HG03280 (cell line): ENCODE measurements around the gene FBXW11.
"Not testable (repeated sequence)": the region's sequence is repeated elsewhere in the genome, so short reads cannot be mapped to it uniquely, and the experiment has no call there.

Experiments
- ATAC-seq: cut with Tn5 transposase; IDR thresholded peaks from one replicate; pipeline ENCODE4 v1.9.1; 2021; ENCODE audit warnings: mild to moderate bottlenecking, moderate library complexity; ENCODE audit not compliant: unreplicated experiment

FBXW11 gene

DNA sequence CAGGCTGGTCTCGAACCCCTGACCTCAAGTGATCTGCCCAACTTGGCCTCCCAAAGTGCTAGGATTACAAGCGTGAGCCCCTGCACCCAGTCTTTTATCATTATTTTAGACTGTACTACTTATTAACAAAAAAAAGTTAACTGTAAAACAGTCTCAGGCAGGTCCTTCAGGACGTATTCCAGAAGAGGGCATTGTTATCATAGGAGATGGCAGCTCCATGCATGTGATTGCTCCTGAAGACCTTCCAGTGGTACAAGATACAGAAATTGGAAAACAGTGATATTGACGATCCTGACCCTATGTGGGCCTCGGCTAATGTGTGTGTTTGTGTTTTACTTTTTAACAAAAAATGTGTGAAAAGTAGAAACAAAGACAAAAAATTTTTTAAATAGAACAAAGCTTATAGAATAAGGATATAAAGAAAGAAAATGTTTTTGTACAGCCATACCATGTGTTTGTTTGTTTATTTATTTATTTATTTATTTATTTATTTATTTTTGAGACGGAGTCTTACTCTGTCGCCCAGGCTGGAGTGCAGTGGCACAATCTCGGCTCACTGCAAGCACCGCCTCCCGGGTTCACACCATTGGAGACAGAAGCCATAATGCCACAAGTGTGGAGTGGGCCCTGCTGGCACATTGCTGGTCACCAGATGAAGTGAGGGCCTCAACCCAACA lies 13.8 kb upstream of the FBXW11 start:
- ATAC-seq = not testable (repeated sequence)

GRCh38 chr5:172015346-172015745 lies 8.9 kb upstream of the FBXW11 start:
- ATAC-seq = no peak

GRCh38 chr5:172010278-172010677 lies 3.8 kb upstream of the FBXW11 start:
- ATAC-seq = no peak

GRCh38 chr5:172009536-172010270 lies 3.3 kb upstream of the FBXW11 start:
- ATAC-seq = no peak

GRCh38 chr5:172008689-172009141 lies 2.3 kb upstream of the FBXW11 start:
- no peak for ATAC-seq

DNA sequence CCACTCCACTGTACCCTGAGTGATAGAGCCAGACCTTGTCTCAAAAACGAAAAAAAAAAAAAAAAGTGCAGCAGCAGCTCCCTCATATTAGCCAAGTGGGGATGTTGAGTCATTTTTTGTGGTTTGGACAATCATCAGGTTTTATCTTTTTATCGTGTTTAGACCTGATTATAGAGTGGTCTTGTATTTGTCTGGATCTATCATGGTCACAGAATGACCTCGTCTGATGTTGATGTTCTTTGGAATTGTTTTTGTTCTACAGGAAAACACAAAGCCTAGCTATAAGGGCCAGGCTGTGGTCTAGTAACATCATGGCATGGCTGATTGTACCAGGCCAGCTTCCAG lies 1.6 kb upstream of the FBXW11 start:
- no peak for ATAC-seq

DNA sequence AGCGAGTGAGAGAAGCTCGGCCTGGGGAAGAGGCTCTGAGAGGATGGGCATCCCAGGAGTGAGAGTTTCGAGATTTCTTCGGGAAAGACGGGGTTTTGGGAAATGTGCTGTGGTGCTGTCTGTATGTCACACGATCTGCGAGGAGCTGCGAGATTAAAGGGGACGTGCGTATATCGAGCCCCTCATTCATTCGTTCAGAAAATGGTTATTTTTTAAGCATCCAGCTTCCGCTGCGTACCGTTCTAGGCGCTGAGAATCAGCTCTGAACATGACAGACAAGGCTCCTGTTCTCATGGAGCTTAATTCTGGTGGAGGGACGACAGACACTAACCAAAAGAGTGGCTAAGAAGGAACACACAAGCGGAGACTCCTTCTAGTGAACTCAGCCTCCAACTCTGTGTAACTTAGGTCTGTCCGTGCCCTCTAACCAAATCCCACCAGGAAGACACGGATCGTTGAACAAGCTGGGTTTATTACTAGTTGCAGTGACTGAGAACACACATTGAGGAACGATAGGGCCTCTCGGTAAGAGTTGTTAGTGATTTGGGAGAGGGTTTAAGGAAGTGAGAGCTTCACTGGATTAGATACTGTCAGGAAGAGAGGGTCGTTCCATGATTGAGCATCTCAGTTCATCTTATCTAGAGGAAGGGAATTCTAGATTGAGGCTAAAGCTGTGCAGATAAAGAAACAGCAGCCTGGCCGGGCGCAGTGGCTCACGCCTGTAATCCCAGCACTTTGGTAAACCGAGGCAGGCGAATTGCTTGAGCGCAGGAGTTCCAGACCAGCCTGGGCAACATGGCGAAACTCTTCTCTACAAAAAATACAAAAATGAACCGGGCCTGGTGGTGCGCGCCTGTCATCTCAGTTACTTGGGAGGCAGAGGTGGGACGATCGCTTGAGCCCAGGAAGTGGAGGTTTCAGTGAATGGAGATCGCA lies 1.0 kb upstream of the FBXW11 start:
- ATAC-seq = no peak

- peak; percentile 0 for ATAC-seq
Measured at GRCh38 chr5:172005708-172006320, 624 bp downstream of the FBXW11 start.

GRCh38 chr5:172004824-172005237 lies 1.6 kb downstream of the FBXW11 start:
- no peak for ATAC-seq

DNA sequence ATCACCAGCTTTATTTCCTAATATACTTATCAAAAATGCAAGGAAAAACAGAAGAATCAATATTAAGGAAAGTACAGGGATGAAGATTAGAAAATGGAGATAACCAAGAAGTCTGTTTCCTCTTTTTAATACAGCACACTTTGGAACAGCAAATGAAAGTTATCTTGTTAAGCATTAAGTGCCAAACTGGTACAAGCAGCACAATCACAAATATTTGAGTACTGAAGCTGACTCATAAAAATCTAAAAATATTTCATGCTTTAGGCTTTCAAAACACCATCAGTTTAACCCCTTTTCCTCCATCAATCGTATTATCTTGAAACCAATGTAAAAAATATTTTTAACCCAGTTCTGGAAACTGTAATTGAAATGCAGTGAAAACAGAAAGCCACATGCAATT lies 2.7 kb downstream of the FBXW11 start:
- ATAC-seq = no peak

GRCh38 chr5:172002840-172003512 lies 3.5 kb downstream of the FBXW11 start:
- ATAC-seq = no peak

DNA sequence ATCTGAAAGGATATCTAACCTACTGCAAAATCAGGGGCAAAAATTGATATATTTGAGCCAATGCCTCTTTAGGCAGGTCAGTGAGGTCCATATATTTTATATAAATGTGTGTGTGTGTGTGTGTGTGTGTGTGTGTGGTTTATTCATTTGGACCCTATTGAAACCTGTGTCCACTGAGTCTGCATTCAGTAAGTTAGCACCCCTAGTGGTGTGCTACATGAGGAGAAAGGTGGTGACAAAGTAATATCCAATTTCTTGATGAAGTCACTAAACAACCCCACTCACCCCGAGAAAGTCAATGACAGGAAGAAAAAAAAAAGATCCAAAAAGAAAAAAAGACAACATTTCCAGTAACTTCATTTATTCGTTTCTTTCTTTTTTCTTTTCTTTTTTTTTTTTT lies 4.1 kb downstream of the FBXW11 start:
- ATAC-seq = no peak

DNA sequence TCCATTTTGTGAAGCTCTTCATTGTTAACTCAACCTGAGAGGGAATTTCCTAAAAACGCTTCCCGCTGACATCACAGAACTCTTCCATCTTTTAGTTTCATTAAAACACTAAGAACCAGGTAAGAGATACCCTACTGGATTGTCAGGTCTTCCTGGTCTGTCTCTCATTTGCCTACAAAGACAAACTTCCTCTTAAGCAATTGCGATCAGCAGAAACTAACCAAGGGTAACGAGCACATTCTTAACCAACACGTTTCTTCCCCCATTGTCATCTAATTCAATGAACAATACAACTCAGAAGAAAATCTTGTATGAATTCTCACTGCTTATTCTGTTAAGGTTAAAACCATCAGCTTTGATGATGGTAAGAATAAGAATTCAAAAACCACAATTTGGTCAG lies 6.6 kb downstream of the FBXW11 start:
- no peak for ATAC-seq

DNA sequence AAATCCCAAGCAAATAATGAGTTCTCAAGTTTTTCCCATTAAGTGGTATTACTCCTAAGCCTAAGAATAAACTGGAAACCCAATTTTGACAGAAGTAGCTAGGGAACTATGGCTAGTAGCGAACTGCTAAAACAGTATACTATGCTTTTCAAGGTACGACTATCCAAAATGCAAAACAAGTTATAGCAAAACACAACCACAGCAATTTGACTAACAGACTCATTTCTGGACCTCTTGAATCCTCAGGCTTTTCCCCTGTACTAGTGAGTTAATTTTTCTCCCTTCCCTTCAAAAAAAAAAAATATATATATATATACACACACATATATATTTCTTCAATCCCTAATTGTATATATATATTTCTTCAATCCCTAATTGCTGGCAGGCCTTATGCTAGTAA lies 7.3 kb downstream of the FBXW11 start:
- ATAC-seq = no peak

DNA sequence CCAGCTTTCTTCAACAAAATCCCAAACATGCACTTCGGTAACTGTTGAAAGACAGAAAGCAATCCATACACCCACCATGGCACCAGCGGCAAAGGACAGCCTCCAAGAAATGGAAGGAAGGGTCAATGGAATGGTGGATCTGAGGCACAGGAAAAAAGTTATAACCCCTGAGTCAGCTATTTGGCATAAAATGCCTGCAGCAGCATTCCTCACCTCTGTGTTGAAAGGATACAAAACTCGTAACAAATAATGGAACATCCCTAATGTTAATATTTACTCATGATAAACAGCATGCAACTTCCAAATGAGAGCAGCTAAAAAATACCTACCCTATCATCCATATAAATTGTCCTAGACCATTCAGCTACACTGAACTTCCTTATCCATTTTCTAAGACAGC lies 9.4 kb downstream of the FBXW11 start:
- ATAC-seq = no peak

- no peak for ATAC-seq
Measured at GRCh38 chr5:171992813-171993212, 13.6 kb downstream of the FBXW11 start.

DNA sequence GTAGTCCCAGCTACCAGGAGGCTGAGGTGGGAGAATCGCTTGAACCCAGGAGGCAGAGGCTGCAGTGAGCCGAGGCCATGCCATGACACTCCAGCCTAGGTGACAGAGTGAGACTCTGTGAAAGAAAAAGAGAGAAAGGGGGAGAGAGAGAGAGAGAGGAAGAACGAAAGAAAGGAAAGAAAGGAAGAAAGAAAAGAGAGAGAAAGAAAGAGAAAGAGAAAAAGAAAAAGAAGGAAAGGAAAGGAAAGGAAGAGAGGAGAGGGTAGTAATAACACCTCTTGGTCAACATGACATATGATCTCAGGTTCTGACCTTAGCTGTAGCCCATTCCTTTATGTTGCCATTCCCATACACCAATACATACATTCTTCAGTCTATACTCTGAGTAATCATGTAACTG lies 14.1 kb downstream of the FBXW11 start:
- no peak for ATAC-seq

- ATAC-seq = no peak
Measured at GRCh38 chr5:171990713-171991015, 15.8 kb downstream of the FBXW11 start.

- no peak for ATAC-seq
Measured at GRCh38 chr5:171989946-171990712, 16.3 kb downstream of the FBXW11 start.

- peak; percentile 61 for ATAC-seq
Measured at GRCh38 chr5:171989276-171989675, 17.2 kb downstream of the FBXW11 start.
